Osteocyte (in vitro differentiated cells): ENCODE data around the gene TUB. TPM values are rescaled to one million over a fixed set of nuclear protein-coding genes. Genes with fewer than 3 reads are reported as not detected.

Experiments
- DNase-seq: peaks from one replicate; pipeline ENCODE4 v3.0.0; 2021; ENCODE audit warnings: mixed read lengths; ENCODE audit not compliant: unreplicated experiment; ENCODE audit errors: extremely low spot score
- H3K27ac Mint-ChIP-seq: one replicate; pipeline ENCODE4 v1.8.0; 2021; ENCODE audit warnings: mild to moderate bottlenecking, mixed read lengths; ENCODE audit not compliant: unreplicated experiment
- H3K27me3 Mint-ChIP-seq: one replicate; pipeline ENCODE4 v1.8.0; 2021; ENCODE audit warnings: mixed read lengths; ENCODE audit not compliant: unreplicated experiment
- H3K36me3 Mint-ChIP-seq: one replicate; pipeline ENCODE4 v1.8.0; 2021; ENCODE audit warnings: mixed read lengths; ENCODE audit not compliant: unreplicated experiment
- H3K4me1 Mint-ChIP-seq: one replicate; pipeline ENCODE4 v1.8.0; 2021; ENCODE audit warnings: mixed read lengths; ENCODE audit not compliant: unreplicated experiment
- H3K4me3 Mint-ChIP-seq: one replicate; pipeline ENCODE4 v1.8.0; 2021; ENCODE audit warnings: mild to moderate bottlenecking, moderate library complexity, mixed read lengths; ENCODE audit not compliant: unreplicated experiment
- H3K9me3 Mint-ChIP-seq: one replicate; pipeline ENCODE4 v1.8.0; 2021; ENCODE audit warnings: mixed read lengths; ENCODE audit not compliant: unreplicated experiment
- CTCF ChIP-seq: fragments of 200-600 bp; sonication (generic); IDR thresholded peaks from 2 replicates; pipeline ENCODE4 v1.5.0; 2021; ENCODE audit warnings: antibody characterized with exemption, mild to moderate bottlenecking, moderate library complexity
- total RNA-seq: library from RNA; stranded (reverse); gene quantifications from 2 replicates; pipeline ENCODE4 v1.2.1, GENCODE V29; 2021

Gene TUB
- total RNA-seq, 1 donor from 2014 or later, result 8.7 TPM

GRCh38 chr11:8097926-8098325 is 16.9 kb downstream of the TUB start:
- H3K9me3 Mint-ChIP-seq, result no peaks in the 10 kb centered on the region

DNA sequence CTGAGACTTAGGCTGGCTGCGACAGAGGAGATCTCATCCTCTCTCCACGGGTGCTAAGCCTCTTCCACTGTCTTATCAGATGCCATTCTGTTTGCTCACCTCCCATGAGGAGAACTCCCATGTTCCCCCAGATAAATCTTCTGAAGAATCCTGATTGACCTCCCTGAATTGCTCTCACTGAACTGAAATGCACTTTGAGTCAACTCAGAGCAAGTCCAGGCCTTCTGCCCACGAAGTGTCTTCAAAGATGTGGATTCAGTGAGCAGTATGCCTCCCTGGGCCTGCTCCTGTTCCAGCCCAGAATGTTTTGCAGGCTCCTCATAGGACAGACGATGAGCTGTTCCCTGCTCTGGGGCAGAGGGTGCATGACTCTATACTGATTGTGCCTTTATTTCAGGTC is 17.4 kb downstream of the TUB start:
- peak; percentile 48 for DNase-seq
- H3K27me3 Mint-ChIP-seq, result no peaks in the 10 kb centered on the region
- no peaks in the 10 kb centered on the region for H3K9me3 Mint-ChIP-seq
- peaks cover 6% of the 10 kb centered on the region for H3K36me3 Mint-ChIP-seq
- H3K4me1 Mint-ChIP-seq, result no peaks in the 10 kb centered on the region
- no peak overlapping the region for H3K27ac Mint-ChIP-seq
- H3K4me3 Mint-ChIP-seq, result no peak overlapping the region
- TF ChIP-seq CTCF, result no peak

More at GRCh38 chr11:8097926-8098325, 16.9 kb downstream of the TUB start:
- H3K27me3 Mint-ChIP-seq, result no peaks in the 10 kb centered on the region
- peaks cover 6% of the 10 kb centered on the region for H3K36me3 Mint-ChIP-seq
- TF ChIP-seq CTCF, result no peak
- peaks cover under 1% of the 10 kb centered on the region for H3K4me1 Mint-ChIP-seq
- DNase-seq, result peak; percentile 75
- no peak overlapping the region for H3K27ac Mint-ChIP-seq
- H3K4me3 Mint-ChIP-seq, result no peak overlapping the region

GRCh38 chr11:8098879-8099278 is 17.9 kb downstream of the TUB start:
- no peak overlapping the region for H3K27ac Mint-ChIP-seq
- peaks cover 6% of the 10 kb centered on the region for H3K36me3 Mint-ChIP-seq
- DNase-seq, result peak; percentile 49
- H3K27me3 Mint-ChIP-seq, result no peaks in the 10 kb centered on the region
- H3K4me3 Mint-ChIP-seq, result no peak overlapping the region
- H3K4me1 Mint-ChIP-seq, result no peaks in the 10 kb centered on the region
- TF ChIP-seq CTCF, result no peak
- H3K9me3 Mint-ChIP-seq, result no peaks in the 10 kb centered on the region

DNA sequence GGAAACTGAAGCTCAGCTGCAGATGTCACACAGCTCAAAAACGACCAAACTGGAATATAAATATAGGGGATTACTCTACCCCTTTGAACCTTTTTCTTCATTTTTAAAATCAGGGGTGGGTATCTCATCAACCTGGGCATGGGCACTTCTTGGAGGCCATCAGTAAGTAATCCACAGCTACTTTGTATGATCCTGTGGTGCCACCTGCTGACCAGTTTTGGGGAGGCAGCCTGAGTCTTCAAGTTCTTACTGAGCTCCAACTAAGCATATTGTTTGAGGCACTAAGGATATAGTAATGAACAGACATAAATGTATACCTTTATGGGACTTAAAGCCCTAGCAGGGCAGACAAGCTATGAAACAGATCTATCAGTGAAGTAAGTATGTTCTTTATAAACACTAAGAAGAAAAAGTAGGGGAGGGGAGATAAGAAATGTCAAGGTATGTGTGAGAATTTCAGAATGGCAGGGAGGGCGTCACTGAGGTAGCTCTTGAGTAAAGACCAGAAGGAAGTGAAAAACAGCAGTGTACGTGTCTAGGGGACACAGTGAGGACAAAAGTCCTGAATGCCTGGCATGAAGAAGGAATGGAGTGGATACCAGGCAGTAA is 18.4 kb downstream of the TUB start:
- TF ChIP-seq CTCF, result peak; percentile 95
- Mint-ChIP-seq H3K36me3 (peaks cover 6% of the 10 kb centered on the region), H3K27ac (no peak overlapping the region), H3K27me3 (no peaks in the 10 kb centered on the region), H3K9me3 (no peaks in the 10 kb centered on the region), H3K4me3 (no peak overlapping the region), H3K4me1 (no peaks in the 10 kb centered on the region)
- DNase-seq, result peak; percentile 90

DNA sequence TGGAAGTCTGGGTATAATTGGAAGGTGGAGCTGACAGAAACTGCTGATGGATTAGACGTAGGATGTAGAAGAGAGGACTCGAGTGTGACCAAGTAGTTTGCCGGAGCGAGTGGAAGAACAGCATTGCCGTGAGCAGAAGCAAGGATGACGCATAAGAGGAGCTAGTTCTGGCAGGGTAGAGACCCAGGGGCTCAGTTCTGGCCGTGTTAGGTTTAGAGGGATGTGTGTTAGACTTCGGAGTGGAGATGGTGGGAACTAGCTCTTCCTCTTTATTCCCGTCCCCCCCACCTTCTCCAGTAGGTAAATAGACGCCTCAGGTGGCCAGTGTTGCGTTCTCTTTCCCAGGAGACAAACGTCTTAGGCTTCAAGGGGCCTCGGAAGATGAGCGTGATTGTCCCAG is 19.1 kb downstream of the TUB start:
- no peak overlapping the region for H3K4me3 Mint-ChIP-seq
- no peak for TF ChIP-seq CTCF
- no peaks in the 10 kb centered on the region for H3K27me3 Mint-ChIP-seq
- no peaks in the 10 kb centered on the region for H3K9me3 Mint-ChIP-seq
- peaks cover 2% of the 10 kb centered on the region for H3K36me3 Mint-ChIP-seq
- DNase-seq, result peak; percentile 34
- no peaks in the 10 kb centered on the region for H3K4me1 Mint-ChIP-seq
- H3K27ac Mint-ChIP-seq, result no peak overlapping the region
